GM23338 (cell line): ENCODE measurements around the gene EXD3. TPM values are rescaled to one million over a fixed set of nuclear protein-coding genes. Genes with fewer than 3 reads are reported as not detected.

Source experiments
- ATAC-seq: fragments of 200-7000 bp; cut with Tn5 transposase; 3 replicates; pipeline ENCODE4 v1.9.1; 2020
- DNase-seq: peaks from one replicate; pipeline ENCODE4 v3.0.0-alpha.2; 2015; ENCODE audit warnings: low spot score
- H2AFZ ChIP-seq: fragments of 200-600 bp; sonication (generic); 2 replicates; pipeline ENCODE4 v1.8.0; 2016; ENCODE audit warnings: antibody characterized with exemption, mild to moderate bottlenecking, moderate library complexity
- H3F3A ChIP-seq: fragments of 200-600 bp; sonication (generic); replicated peaks from 2 replicates; pipeline ENCODE4 v1.8.0; 2017; ENCODE audit warnings: antibody characterized with exemption, mixed run types, low read depth
- H3K27ac ChIP-seq: fragments of 200-600 bp; sonication (generic); 2 replicates; pipeline ENCODE4 v1.6.1; 2016; ENCODE audit warnings: low read depth
- H3K27me3 ChIP-seq: fragments of 200-600 bp; sonication (generic); 2 replicates; pipeline ENCODE4 v1.8.0; 2016; ENCODE audit warnings: mild to moderate bottlenecking, mixed run types, moderate library complexity; ENCODE audit not compliant: insufficient read depth
- H3K36me3 ChIP-seq: fragments of 200-600 bp; sonication (generic); 2 replicates; pipeline ENCODE4 v1.8.0; 2016; ENCODE audit warnings: mild to moderate bottlenecking; ENCODE audit not compliant: insufficient read depth
- H3K4me1 ChIP-seq: fragments of 200-600 bp; sonication (generic); 2 replicates; pipeline ENCODE4 v1.8.0; 2016; ENCODE audit warnings: mild to moderate bottlenecking, moderate library complexity; ENCODE audit not compliant: insufficient read depth
- H3K4me2 ChIP-seq: fragments of 200-600 bp; sonication (generic); 2 replicates; pipeline ENCODE4 v1.7.1; 2017; ENCODE audit warnings: mixed run types
- H3K4me3 ChIP-seq: fragments of 200-600 bp; sonication (generic); 2 replicates; pipeline ENCODE4 v1.6.1; 2016; ENCODE audit warnings: mixed run types
- H3K79me2 ChIP-seq: fragments of 200-600 bp; sonication (generic); replicated peaks from 2 replicates; pipeline ENCODE4 v1.8.0; 2017; ENCODE audit warnings: mild to moderate bottlenecking; ENCODE audit not compliant: insufficient read depth
- H3K9me2 ChIP-seq: fragments of 200-600 bp; sonication (generic); 2 replicates; pipeline ENCODE4 v1.8.0; 2017; ENCODE audit not compliant: insufficient read depth
- H4K20me1 ChIP-seq: fragments of 200-600 bp; sonication (generic); replicated peaks from 2 replicates; pipeline ENCODE4 v1.8.0; 2017; ENCODE audit warnings: mild to moderate bottlenecking; ENCODE audit not compliant: insufficient read depth
- H3K27ac Mint-ChIP-seq: 2 replicates; pipeline ENCODE4 v1.8.0; 2020; ENCODE audit warnings: inconsistent platforms, mild to moderate bottlenecking, moderate library complexity, mixed read lengths
- H3K27me3 Mint-ChIP-seq: 3 replicates; pipeline ENCODE4 v1.8.0; 2022; ENCODE audit warnings: low read depth, mild to moderate bottlenecking, moderate library complexity, mixed read lengths, inconsistent platforms; ENCODE audit not compliant: insufficient read depth, poor library complexity
- H3K36me3 Mint-ChIP-seq: 3 replicates; pipeline ENCODE4 v1.8.0; 2021; ENCODE audit warnings: low read depth, mild to moderate bottlenecking, inconsistent platforms, moderate library complexity, mixed read lengths
- H3K4me1 Mint-ChIP-seq: 3 replicates; pipeline ENCODE4 v1.8.0; 2020; ENCODE audit warnings: mild to moderate bottlenecking, inconsistent platforms, mixed read lengths
- H3K4me3 Mint-ChIP-seq: 3 replicates; pipeline ENCODE4 v1.8.0; 2021; ENCODE audit warnings: moderate library complexity, mild to moderate bottlenecking, inconsistent platforms, mixed read lengths
- H3K9me3 Mint-ChIP-seq: 3 replicates; pipeline ENCODE4 v1.8.0; 2020; ENCODE audit warnings: moderate library complexity, mild to moderate bottlenecking, inconsistent platforms, mixed read lengths
- CREB1 ChIP-seq: fragments of 250-450 bp; sonication (Bioruptor Pico); IDR thresholded peaks from 2 replicates; pipeline ENCODE4 v1.5.0; 2020; ENCODE audit warnings: low read depth, mild to moderate bottlenecking, moderate library complexity
- CTCF ChIP-seq, 2 experiments: fragments of 200-600 bp in 1 of 2; sonication (generic) in 1 of 2; conservative IDR thresholded peaks; 2 replicates each; pipeline versions ENCODE4 v1.5.1 to v1.6.1; 2016 to 2017; ENCODE audit warnings: antibody characterized with exemption in 2 of 2, low read depth in 2 of 2, mild to moderate bottlenecking in 2 of 2, moderate library complexity in 1 of 2
- EZH2phosphoT487 ChIP-seq: fragments of 200-600 bp; sonication (generic); IDR thresholded peaks from one replicate; pipeline ENCODE4 v1.8.1; 2018; ENCODE audit warnings: antibody characterized with exemption; ENCODE audit not compliant: unreplicated experiment
- POLR2AphosphoS5 ChIP-seq: IDR thresholded peaks from 2 replicates; pipeline ENCODE4 v1.6.1; 2016; ENCODE audit warnings: antibody characterized with exemption, low read depth
- polyA plus RNA-seq: library from polyadenylated mRNA; unstranded; fragments of >200 nt; fragmentation: Nextera tagmentation; extraction: Ambion mirVana; gene quantifications from 2 replicates; pipeline ENCODE4 v1.2.1, GENCODE V29; 2016
- total RNA-seq: library from RNA; depleted of rRNA; stranded (reverse); fragments of >200 nt; shearing (Covaris generic); gene quantifications from 2 replicates; pipeline ENCODE4 v1.2.3, GENCODE V29; 2014
- TF ChIP-seq, protein P1 (sequence below): IDR thresholded peaks from 2 replicates; pipeline ENCODE4 v1.6.1; 2016; ENCODE audit warnings: antibody characterized with exemption

The EXD3 gene
- total and polyA plus RNA-seq, 2 experiments from 2014 or later = 3.6 to 9.7 TPM

DNA sequence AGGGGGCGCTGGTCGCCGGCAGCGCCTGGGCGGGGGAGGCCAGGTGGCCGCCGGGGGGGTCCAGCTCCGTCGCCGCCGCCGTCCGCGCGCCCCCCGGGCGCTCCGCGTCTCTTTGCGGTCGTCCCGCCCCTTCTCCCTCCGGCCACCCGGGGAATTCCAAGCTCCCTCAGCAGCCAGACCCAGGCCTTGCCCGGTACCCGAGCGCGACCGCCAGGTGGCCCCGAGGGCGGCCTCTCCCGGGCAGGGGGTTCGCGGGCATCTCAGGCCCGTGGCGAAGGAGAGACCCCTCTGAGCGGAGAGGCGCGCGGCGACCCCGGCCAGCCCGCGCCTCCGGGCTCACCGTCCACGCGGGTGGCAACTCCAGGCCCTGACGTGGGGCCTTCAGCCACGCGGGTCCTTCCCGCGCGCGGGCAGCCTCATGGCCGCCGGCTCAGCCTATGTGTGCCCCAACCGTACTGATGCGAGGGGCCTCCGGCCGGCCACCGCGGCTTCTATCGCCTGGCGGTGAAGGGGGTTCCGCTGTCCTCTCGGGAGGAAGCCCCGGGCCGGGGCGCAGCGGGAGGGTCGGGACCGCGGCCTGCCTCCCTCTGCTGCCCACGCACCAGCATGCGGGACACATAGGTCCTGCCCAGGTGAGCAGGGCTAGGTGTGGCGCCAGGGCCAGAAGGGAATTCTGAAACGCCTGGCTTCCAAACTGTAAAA, 120.4 kb downstream of the EXD3 start:
- no peak overlapping the region for H3K27ac Mint-ChIP-seq
- Histone ChIP-seq H3K4me3 (peak overlapping the region; percentile 62), H3K79me2 (peaks cover 3% of the 10 kb centered on the region; the same call in 1 of the 2 replicates), H3K27me3 (peaks cover 15% of the 10 kb centered on the region), H2AFZ (no peak overlapping the region), H4K20me1 (peaks cover 11% of the 10 kb centered on the region), H3K27ac (no peak overlapping the region), H3K4me2 (peak overlapping the region; percentile 84), H3K9me2 (no peaks in the 10 kb centered on the region), H3K36me3 (no peaks in the 10 kb centered on the region), H3F3A (peaks cover 21% of the 10 kb centered on the region), H3K4me1 (peaks cover 42% of the 10 kb centered on the region)
- TF ChIP-seq EZH2phosphoT487 (no peak), CTCF (conservative IDR thresholded peaks at IDR 0.05; ENCODE audit: low read depth in 2 of 2) (peak; percentile 33 to 39; a peak in 3 of 4 replicates)
- H3K36me3 Mint-ChIP-seq = peaks cover 4% of the 10 kb centered on the region; the same call in 2 of the 3 replicates
- peak overlapping the region; percentile 56 for H3K4me3 Mint-ChIP-seq
- peaks cover 24% of the 10 kb centered on the region for H3K27me3 Mint-ChIP-seq
- H3K9me3 Mint-ChIP-seq = no peaks in the 10 kb centered on the region
- ATAC-seq = peak; percentile 11
- peak; percentile 84 for DNase-seq
- H3K4me1 Mint-ChIP-seq = peaks cover 44% of the 10 kb centered on the region

DNA sequence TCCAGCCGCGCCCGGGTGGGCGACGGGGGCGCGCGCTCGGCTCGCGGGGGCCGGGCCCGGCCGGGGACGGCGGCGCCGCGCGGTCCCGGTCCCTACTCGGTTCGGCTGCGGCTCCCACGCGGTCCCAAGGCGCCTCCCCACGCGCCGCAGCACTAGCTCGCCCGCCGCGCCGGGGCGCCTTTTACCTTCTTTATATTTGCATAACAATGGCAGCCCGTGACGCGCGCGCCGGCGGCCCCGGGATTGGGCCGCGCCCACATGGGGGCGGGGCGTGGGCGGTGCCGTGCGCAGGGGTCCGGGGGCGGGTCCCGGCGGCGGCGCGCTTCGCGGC, 120.9 kb downstream of the EXD3 start, which contains the start of gene NRARP:
Gene NRARP, minus strand, starts transcription at position 154 of the 331 bp plus-strand sequence. CDS start 343 bp downstream, outside the sequence.
- H3F3A ChIP-seq = peaks cover 22% of the 10 kb centered on the region
- no peak within 1 kb of the TSS for H2AFZ ChIP-seq
- ATAC-seq = no peak
- peak; percentile 83 for TF ChIP-seq POLR2AphosphoS5
- TF ChIP-seq CREB1 = peak; percentile 77
- TF ChIP-seq, protein P1, sequence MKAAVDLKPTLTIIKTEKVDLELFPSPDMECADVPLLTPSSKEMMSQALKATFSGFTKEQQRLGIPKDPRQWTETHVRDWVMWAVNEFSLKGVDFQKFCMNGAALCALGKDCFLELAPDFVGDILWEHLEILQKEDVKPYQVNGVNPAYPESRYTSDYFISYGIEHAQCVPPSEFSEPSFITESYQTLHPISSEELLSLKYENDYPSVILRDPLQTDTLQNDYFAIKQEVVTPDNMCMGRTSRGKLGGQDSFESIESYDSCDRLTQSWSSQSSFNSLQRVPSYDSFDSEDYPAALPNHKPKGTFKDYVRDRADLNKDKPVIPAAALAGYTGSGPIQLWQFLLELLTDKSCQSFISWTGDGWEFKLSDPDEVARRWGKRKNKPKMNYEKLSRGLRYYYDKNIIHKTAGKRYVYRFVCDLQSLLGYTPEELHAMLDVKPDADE = no peak
- DNase-seq = peak; percentile 88
- no peaks in the 10 kb centered on the region for H3K9me3 Mint-ChIP-seq
- H3K36me3 ChIP-seq = no peaks in the 10 kb centered on the region
- H3K27me3 Mint-ChIP-seq = peaks cover 28% of the 10 kb centered on the region
- peaks cover 44% of the 10 kb centered on the region for H3K4me1 Mint-ChIP-seq
- H3K36me3 Mint-ChIP-seq = peaks cover 4% of the 10 kb centered on the region; the same call in 2 of the 3 replicates
- no peaks in the 10 kb centered on the region for H3K9me2 ChIP-seq
- peaks cover 11% of the 10 kb centered on the region for H4K20me1 ChIP-seq
- peak within 1 kb of the TSS; percentile 97 for H3K4me3 Mint-ChIP-seq
- H3K4me3 ChIP-seq = peak within 1 kb of the TSS; percentile 94
- no peak within 1 kb of the TSS for H3K27ac ChIP-seq
- H3K4me1 ChIP-seq = peaks cover 45% of the 10 kb centered on the region
- peaks cover 3% of the 10 kb centered on the region; the same call in 1 of the 2 replicates for H3K79me2 ChIP-seq
- H3K4me2 ChIP-seq = peak within 1 kb of the TSS; percentile 96
- peaks cover 20% of the 10 kb centered on the region for H3K27me3 ChIP-seq
- H3K27ac Mint-ChIP-seq = no peak within 1 kb of the TSS
